PFSK-1 (cell line): Measurements from ENCODE around the gene DNAJB1.

Experiments
- REST ChIP-seq, 2 experiments: IDR thresholded peaks; 2 replicates each; pipeline versions ENCODE4 v1.6.1 to v1.8.0; 2011 to 2012; ENCODE audit warnings: low read depth in 2 of 2, low read length in 2 of 2, control low read depth in 1 of 2, inconsistent platforms in 1 of 2, mild to moderate bottlenecking in 1 of 2, moderate library complexity in 1 of 2; ENCODE audit not compliant: insufficient read depth in 1 of 2
- SIN3A ChIP-seq: IDR thresholded peaks from 2 replicates; pipeline ENCODE4 v1.6.1; 2012; ENCODE audit warnings: mild to moderate bottlenecking, low read length, moderate library complexity, borderline replicate concordance; ENCODE audit not compliant: insufficient read depth

GRCh38 chr19:14529254-14530004, 11.2 kb upstream of the DNAJB1 start, which contains the start of gene TECR:
- TF ChIP-seq SIN3A: no peak; the same call in 1 of the 2 replicates
- peak in 1 of 2 experiments; percentile 72; a peak in 1 of 4 replicates for TF ChIP-seq REST (IDR thresholded peaks at IDR 0.05; ENCODE audit: insufficient read depth in 1 of 2, low read depth in 2 of 2, low read length in 2 of 2)
